Neural cell (in vitro differentiated cells): ENCODE measurements around the gene TAC4. TPM values are rescaled to one million over a fixed set of nuclear protein-coding genes. Genes with fewer than 3 reads are reported as not detected.

Source experiments
- H2AFZ ChIP-seq: fragments of 200-600, 300-800 bp; sonication (generic), shearing (Covaris generic); 2 replicates; pipeline ENCODE4 v1.6.0; 2014; ENCODE audit warnings: low read depth, mild to moderate bottlenecking, antibody characterized with exemption, low read length, moderate library complexity
- H3F3A ChIP-seq: fragments of 200-600 bp; shearing (Covaris generic); 2 replicates; pipeline ENCODE4 v1.6.1; 2016; ENCODE audit warnings: mild to moderate bottlenecking, moderate library complexity, mixed read lengths, antibody characterized with exemption, low read length; ENCODE audit not compliant: insufficient read depth, poor library complexity, severe bottlenecking
- H3K27ac ChIP-seq: fragments of 200-600, 300-800 bp; sonication (generic), shearing (Covaris generic); 2 replicates; pipeline ENCODE4 v1.5.1; 2014; ENCODE audit warnings: mild to moderate bottlenecking, low read length, moderate library complexity
- H3K27me3 ChIP-seq: fragments of 300-800, 200-600 bp; sonication (generic), shearing (Covaris generic); 2 replicates; pipeline ENCODE4 v1.6.0; 2014; ENCODE audit warnings: mild to moderate bottlenecking, low read depth, low read length, moderate library complexity; ENCODE audit not compliant: insufficient read depth
- H3K36me3 ChIP-seq: fragments of 300-800, 200-600 bp; sonication (generic), shearing (Covaris generic); 2 replicates; pipeline ENCODE4 v1.5.1; 2014; ENCODE audit warnings: mild to moderate bottlenecking, antibody characterized with exemption, low read length, moderate library complexity; ENCODE audit not compliant: insufficient read depth
- H3K4me2 ChIP-seq: fragments of 300-800, 200-600 bp; sonication (generic), shearing (Covaris generic); 2 replicates; pipeline ENCODE4 v1.6.0; 2014; ENCODE audit warnings: mild to moderate bottlenecking, low read length
- H3K4me3 ChIP-seq: fragments of 300-800, 200-600 bp; sonication (generic), shearing (Covaris generic); 2 replicates; pipeline ENCODE4 v1.5.1; 2014; ENCODE audit warnings: mild to moderate bottlenecking, low read length, moderate library complexity
- H3K79me2 ChIP-seq: fragments of 200-600 bp; shearing (Covaris generic); replicated peaks from 2 replicates; pipeline ENCODE4 v1.6.0; 2014; ENCODE audit warnings: mild to moderate bottlenecking, low read length, moderate library complexity; ENCODE audit not compliant: insufficient read depth
- H3K9ac ChIP-seq: fragments of 300-800, 200-600 bp; sonication (generic), shearing (Covaris generic); 2 replicates; pipeline ENCODE4 v1.6.1; 2016; ENCODE audit warnings: mild to moderate bottlenecking, low read length, mixed read lengths
- H3K9me2 ChIP-seq: fragments of 200-600 bp; shearing (Covaris generic); 2 replicates; pipeline ENCODE4 v1.6.1; 2016; ENCODE audit warnings: mild to moderate bottlenecking, low read length, mixed read lengths; ENCODE audit not compliant: insufficient read depth
- H3K9me3 ChIP-seq: fragments of 200-600, 300-800 bp; sonication (generic), shearing (Covaris generic); 2 replicates; pipeline ENCODE4 v1.6.1; 2016; ENCODE audit warnings: mild to moderate bottlenecking, mixed run types, low read length, moderate library complexity, mixed read lengths
- H4K20me1 ChIP-seq: fragments of 200-600 bp; shearing (Covaris generic); 2 replicates; pipeline ENCODE4 v1.6.1; 2016; ENCODE audit warnings: mild to moderate bottlenecking, mixed run types; ENCODE audit not compliant: insufficient read depth
- EP300 ChIP-seq: fragments of 450-650 bp; conservative IDR thresholded peaks from 2 replicates; pipeline ENCODE4 v1.6.1; 2014; ENCODE audit warnings: antibody characterized with exemption, mild to moderate bottlenecking, moderate library complexity; ENCODE audit not compliant: poor library complexity, severe bottlenecking
- EZH2 ChIP-seq: fragments of 200-600, 300-800 bp; shearing (Covaris generic), sonication (generic); IDR thresholded peaks from 2 replicates; pipeline ENCODE4 v1.6.1; 2014; ENCODE audit warnings: antibody characterized with exemption, low read length, borderline replicate concordance, mild to moderate bottlenecking; ENCODE audit not compliant: insufficient read depth, poor library complexity, severe bottlenecking
- MXI1 ChIP-seq: fragments of 450-650 bp; conservative IDR thresholded peaks from 2 replicates; pipeline ENCODE4 v1.6.1; 2014; ENCODE audit warnings: antibody characterized with exemption, mild to moderate bottlenecking; ENCODE audit not compliant: poor library complexity, severe bottlenecking
- POLR2AphosphoS5 ChIP-seq: IDR thresholded peaks from 2 replicates; pipeline ENCODE4 v1.6.1; 2012
- RAD21 ChIP-seq: fragments of 450-650 bp; conservative IDR thresholded peaks from 2 replicates; pipeline ENCODE4 v1.6.1; 2014; ENCODE audit warnings: antibody characterized with exemption, mild to moderate bottlenecking, moderate library complexity
- SMC3 ChIP-seq: fragments of 450-650 bp; conservative IDR thresholded peaks from 2 replicates; pipeline ENCODE4 v1.6.1; 2014; ENCODE audit warnings: antibody characterized with exemption, mild to moderate bottlenecking, moderate library complexity; ENCODE audit not compliant: poor library complexity
- TAF1 ChIP-seq: IDR thresholded peaks from 2 replicates; pipeline ENCODE4 v1.6.1; 2012; ENCODE audit warnings: low read depth
- polyA plus RNA-seq: library from polyadenylated mRNA; depleted of rRNA; stranded (reverse); fragments of >200 nt; gene quantifications from 2 replicates; pipeline ENCODE4 v1.2.3, GENCODE V29; 2014
- TF ChIP-seq, protein P1 (sequence below): IDR thresholded peaks from 2 replicates; pipeline ENCODE4 v1.6.1; 2012; ENCODE audit warnings: borderline replicate concordance
- TF ChIP-seq, protein P2 (sequence below): fragments of 450-650 bp; IDR thresholded peaks from 2 replicates; pipeline ENCODE4 v1.5.1; 2014; ENCODE audit warnings: antibody characterized with exemption, mild to moderate bottlenecking, moderate library complexity; ENCODE audit not compliant: poor library complexity, severe bottlenecking

Gene TAC4
- polyA plus RNA-seq, 1 donor from 2014 or later = not detected

DNA sequence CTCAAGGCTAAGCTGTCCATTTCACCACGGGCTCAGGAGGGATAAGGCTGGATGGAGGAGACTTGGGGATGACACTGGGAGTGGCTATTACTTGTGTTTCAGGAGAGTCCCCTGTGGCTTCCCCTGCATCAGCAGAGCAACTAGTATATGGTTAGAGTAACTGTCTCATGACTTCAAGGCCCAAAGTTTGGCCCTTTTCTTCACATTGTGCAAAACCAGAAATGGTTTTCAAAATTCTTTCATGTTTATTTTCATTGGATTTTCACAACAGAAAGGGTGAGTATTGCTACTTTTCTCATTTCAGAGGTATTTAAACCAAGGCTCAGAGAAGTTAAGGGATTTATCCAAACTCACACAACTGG is 18.1 kb upstream of the TAC4 start:
- no peaks in the 10 kb centered on the region for H4K20me1 ChIP-seq
- no peak overlapping the region for H3K4me3 ChIP-seq
- H3K9me3 ChIP-seq = no peaks in the 10 kb centered on the region
- H3K9ac ChIP-seq = no peak overlapping the region
- no peaks in the 10 kb centered on the region for H3K36me3 ChIP-seq
- no peaks in the 10 kb centered on the region for H3K9me2 ChIP-seq
- no peaks in the 10 kb centered on the region for H3F3A ChIP-seq
- H2AFZ ChIP-seq = no peak overlapping the region
- H3K4me2 ChIP-seq = no peak overlapping the region
- H3K27me3 ChIP-seq = no peaks in the 10 kb centered on the region
- no peak overlapping the region for H3K27ac ChIP-seq
- TF ChIP-seq RAD21 (no peak), POLR2AphosphoS5 (no peak), SMC3 (no peak), TAF1 (no peak), EZH2 (no peak), EP300 (no peak), MXI1 (no peak)
- TF ChIP-seq, protein P1, sequence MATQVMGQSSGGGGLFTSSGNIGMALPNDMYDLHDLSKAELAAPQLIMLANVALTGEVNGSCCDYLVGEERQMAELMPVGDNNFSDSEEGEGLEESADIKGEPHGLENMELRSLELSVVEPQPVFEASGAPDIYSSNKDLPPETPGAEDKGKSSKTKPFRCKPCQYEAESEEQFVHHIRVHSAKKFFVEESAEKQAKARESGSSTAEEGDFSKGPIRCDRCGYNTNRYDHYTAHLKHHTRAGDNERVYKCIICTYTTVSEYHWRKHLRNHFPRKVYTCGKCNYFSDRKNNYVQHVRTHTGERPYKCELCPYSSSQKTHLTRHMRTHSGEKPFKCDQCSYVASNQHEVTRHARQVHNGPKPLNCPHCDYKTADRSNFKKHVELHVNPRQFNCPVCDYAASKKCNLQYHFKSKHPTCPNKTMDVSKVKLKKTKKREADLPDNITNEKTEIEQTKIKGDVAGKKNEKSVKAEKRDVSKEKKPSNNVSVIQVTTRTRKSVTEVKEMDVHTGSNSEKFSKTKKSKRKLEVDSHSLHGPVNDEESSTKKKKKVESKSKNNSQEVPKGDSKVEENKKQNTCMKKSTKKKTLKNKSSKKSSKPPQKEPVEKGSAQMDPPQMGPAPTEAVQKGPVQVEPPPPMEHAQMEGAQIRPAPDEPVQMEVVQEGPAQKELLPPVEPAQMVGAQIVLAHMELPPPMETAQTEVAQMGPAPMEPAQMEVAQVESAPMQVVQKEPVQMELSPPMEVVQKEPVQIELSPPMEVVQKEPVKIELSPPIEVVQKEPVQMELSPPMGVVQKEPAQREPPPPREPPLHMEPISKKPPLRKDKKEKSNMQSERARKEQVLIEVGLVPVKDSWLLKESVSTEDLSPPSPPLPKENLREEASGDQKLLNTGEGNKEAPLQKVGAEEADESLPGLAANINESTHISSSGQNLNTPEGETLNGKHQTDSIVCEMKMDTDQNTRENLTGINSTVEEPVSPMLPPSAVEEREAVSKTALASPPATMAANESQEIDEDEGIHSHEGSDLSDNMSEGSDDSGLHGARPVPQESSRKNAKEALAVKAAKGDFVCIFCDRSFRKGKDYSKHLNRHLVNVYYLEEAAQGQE = no peak
- TF ChIP-seq, protein P2, sequence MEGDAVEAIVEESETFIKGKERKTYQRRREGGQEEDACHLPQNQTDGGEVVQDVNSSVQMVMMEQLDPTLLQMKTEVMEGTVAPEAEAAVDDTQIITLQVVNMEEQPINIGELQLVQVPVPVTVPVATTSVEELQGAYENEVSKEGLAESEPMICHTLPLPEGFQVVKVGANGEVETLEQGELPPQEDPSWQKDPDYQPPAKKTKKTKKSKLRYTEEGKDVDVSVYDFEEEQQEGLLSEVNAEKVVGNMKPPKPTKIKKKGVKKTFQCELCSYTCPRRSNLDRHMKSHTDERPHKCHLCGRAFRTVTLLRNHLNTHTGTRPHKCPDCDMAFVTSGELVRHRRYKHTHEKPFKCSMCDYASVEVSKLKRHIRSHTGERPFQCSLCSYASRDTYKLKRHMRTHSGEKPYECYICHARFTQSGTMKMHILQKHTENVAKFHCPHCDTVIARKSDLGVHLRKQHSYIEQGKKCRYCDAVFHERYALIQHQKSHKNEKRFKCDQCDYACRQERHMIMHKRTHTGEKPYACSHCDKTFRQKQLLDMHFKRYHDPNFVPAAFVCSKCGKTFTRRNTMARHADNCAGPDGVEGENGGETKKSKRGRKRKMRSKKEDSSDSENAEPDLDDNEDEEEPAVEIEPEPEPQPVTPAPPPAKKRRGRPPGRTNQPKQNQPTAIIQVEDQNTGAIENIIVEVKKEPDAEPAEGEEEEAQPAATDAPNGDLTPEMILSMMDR = no peak
- no peaks in the 10 kb centered on the region for H3K79me2 ChIP-seq

DNA sequence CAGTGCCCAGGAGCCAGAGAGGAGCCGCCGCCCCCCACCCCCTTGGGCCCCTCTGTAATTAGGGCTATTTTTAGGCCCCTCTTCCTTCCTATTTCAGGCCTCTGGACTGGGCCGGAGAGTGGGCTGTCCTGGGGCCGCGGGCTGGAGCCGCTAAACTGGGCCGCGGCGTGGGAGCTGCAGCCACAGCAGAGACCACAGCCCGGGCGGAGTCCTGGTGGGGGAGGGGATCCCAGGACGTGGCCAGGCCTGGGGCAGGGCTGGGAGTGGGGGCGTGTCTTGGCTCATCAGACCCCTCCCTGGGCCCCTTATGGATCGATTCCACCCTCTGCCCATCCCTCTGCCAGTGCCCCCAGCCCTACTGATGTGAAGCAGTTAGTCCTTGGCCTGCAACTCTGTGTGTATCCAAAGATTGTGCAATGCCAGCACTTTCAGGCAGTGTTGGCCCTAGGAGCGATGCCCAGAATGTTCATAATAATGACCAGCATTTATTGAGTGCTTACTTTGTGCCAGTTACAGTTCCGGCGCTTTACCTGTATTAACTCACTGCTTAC is 15.0 kb upstream of the TAC4 start:
- Histone ChIP-seq H3K4me3 (no peak overlapping the region), H3K27me3 (no peaks in the 10 kb centered on the region)
- no peak for TF ChIP-seq POLR2AphosphoS5
- no peak for TF ChIP-seq RAD21
- no peak for TF ChIP-seq MXI1
- TF ChIP-seq EP300 = no peak
- no peak for TF ChIP-seq EZH2
- no peak for TF ChIP-seq TAF1
- TF ChIP-seq SMC3 = no peak
- TF ChIP-seq, protein P1 = no peak
- TF ChIP-seq, protein P2 = no peak

More for the DNA sequence above, 15.0 kb upstream of the TAC4 start:
- Histone ChIP-seq H3K9ac (no peak overlapping the region), H3K4me2 (no peak overlapping the region), H3F3A (no peaks in the 10 kb centered on the region), H3K79me2 (no peaks in the 10 kb centered on the region), H2AFZ (no peak overlapping the region), H3K9me2 (no peaks in the 10 kb centered on the region), H3K27ac (no peak overlapping the region), H4K20me1 (no peaks in the 10 kb centered on the region), H3K36me3 (no peaks in the 10 kb centered on the region), H3K9me3 (no peaks in the 10 kb centered on the region)
